B cell (primary cell): ENCODE results near the gene CD200. TPM values are rescaled to one million over a fixed set of nuclear protein-coding genes. Genes with fewer than 3 reads are reported as not detected.

Source experiments
- ATAC-seq: fragments of 200-7000 bp; cut with Tn5 transposase; one replicate; pipeline ENCODE4 v1.10.0; 2021; ENCODE audit warnings: low read depth, mild to moderate bottlenecking, moderate number of reproducible peaks, moderate library complexity
- CTCF ChIA-PET: fragments of 350-600 bp; sonication (Branson Sonifier 250); formaldehyde crosslinking; loops from one replicate; lab custom pipeline; 2021; ENCODE audit warnings: antibody characterized with exemption, inconsistent platforms; lab: Charles Lee
- POLR2A ChIA-PET: fragments of 350-600 bp; sonication (Branson Sonifier 250); formaldehyde crosslinking; loops from one replicate; lab custom pipeline; 2021; ENCODE audit warnings: antibody characterized with exemption; lab: Charles Lee
- DNase-seq: peaks from one replicate; pipeline ENCODE4 v3.0.0; 2013
- H2AFZ ChIP-seq: 2 replicates; pipeline ENCODE4 v1.6.1; 2012; ENCODE audit warnings: mild to moderate bottlenecking, low read depth, low read length; ENCODE audit not compliant: insufficient read depth, poor library complexity, severe bottlenecking
- H3K27ac ChIP-seq, 2 donors: 1 replicate in 1 of 2; 2 replicates in 1 of 2; pipeline ENCODE4 v1.5.1; 2012 to 2013; ENCODE audit warnings: low read length in 2 of 2, mild to moderate bottlenecking in 2 of 2, moderate library complexity in 1 of 2
- H3K27me3 ChIP-seq, 4 experiments: fragments of 200-600 bp in 1 of 4; sonication (generic) in 1 of 4; replicated peaks in 1 of 4; 1 replicate in 2 of 4; 2 replicates in 2 of 4; pipeline versions ENCODE4 v1.6.1 to v1.7.0; 2013 to 2016; ENCODE audit warnings: low read length in 3 of 4, mild to moderate bottlenecking in 2 of 4, mixed read lengths in 1 of 4, moderate library complexity in 1 of 4; ENCODE audit not compliant: insufficient read depth in 4 of 4, control insufficient read depth in 3 of 4; ENCODE audit errors: control extremely low read depth in 1 of 4
- H3K36me3 ChIP-seq, 2 experiments: replicated peaks in 1 of 2; 1 replicate in 1 of 2; 2 replicates in 1 of 2; pipeline versions ENCODE4 v1.6.1 to v1.7.1; 2013; ENCODE audit warnings: low read length in 1 of 2; ENCODE audit not compliant: insufficient read depth in 2 of 2, control insufficient read depth in 1 of 2; ENCODE audit errors: control extremely low read depth in 1 of 2, extremely low read depth in 1 of 2
- H3K4me1 ChIP-seq, 2 donors: fragments of 200-600 bp in 1 of 2; sonication (generic) in 1 of 2; 1 replicate in 1 of 2; 2 replicates in 1 of 2; pipeline versions ENCODE4 v1.5.1 to v1.6.1; 2013 to 2017; ENCODE audit warnings: low read length in 2 of 2; ENCODE audit not compliant: control insufficient read depth in 2 of 2, insufficient read depth in 2 of 2
- H3K4me2 ChIP-seq: replicated peaks from 2 replicates; pipeline ENCODE3; 2012; ENCODE audit warnings: mild to moderate bottlenecking, low read depth, low read length; ENCODE audit not compliant: poor library complexity, severe bottlenecking
- H3K4me3 ChIP-seq, 5 experiments: fragments of 200-600 bp in 1 of 5; sonication (generic) in 1 of 5; 1 replicate in 3 of 5; 2 replicates in 2 of 5; pipeline versions ENCODE4 v1.5.1 to v1.7.0; 2011 to 2016; ENCODE audit warnings: low read length in 4 of 5, mild to moderate bottlenecking in 4 of 5, low read depth in 2 of 5, control low read depth in 1 of 5, moderate library complexity in 1 of 5; ENCODE audit not compliant: insufficient read depth in 1 of 5; ENCODE audit errors: control extremely low read depth in 1 of 5, extremely low read depth in 1 of 5
- H3K79me2 ChIP-seq: fragments of 200-600 bp; sonication (generic); one replicate; pipeline ENCODE4 v1.6.0; 2016; ENCODE audit warnings: low read length; ENCODE audit not compliant: control insufficient read depth, insufficient read depth
- H3K9ac ChIP-seq: fragments of 200-600 bp; sonication (generic); 2 replicates; pipeline ENCODE4 v1.6.1; 2017; ENCODE audit warnings: mild to moderate bottlenecking, low read length, moderate library complexity
- H3K9me3 ChIP-seq, 3 donors: one replicate each; pipeline versions ENCODE4 v1.6.1 to v1.7.1; 2013; ENCODE audit warnings: low read length in 2 of 3; ENCODE audit not compliant: control insufficient read depth in 2 of 3, insufficient read depth in 1 of 3; ENCODE audit errors: control extremely low read depth in 1 of 3
- H4K20me1 ChIP-seq: 2 replicates; pipeline ENCODE4 v1.6.0; 2012; ENCODE audit warnings: mild to moderate bottlenecking, low read length; ENCODE audit not compliant: insufficient read depth, control insufficient read depth, poor library complexity, severe bottlenecking
- H3K27ac Mint-ChIP-seq: one replicate; pipeline ENCODE4 v1.8.0; 2021; ENCODE audit warnings: mixed read lengths
- H3K27me3 Mint-ChIP-seq: one replicate; pipeline ENCODE4 v1.8.0; 2021; ENCODE audit warnings: mixed read lengths
- H3K4me1 Mint-ChIP-seq: one replicate; pipeline ENCODE4 v1.8.0; 2021; ENCODE audit warnings: mixed read lengths
- H3K4me3 Mint-ChIP-seq: one replicate; pipeline ENCODE4 v1.8.0; 2021; ENCODE audit warnings: mixed read lengths
- H3K9me3 Mint-ChIP-seq: one replicate; pipeline ENCODE4 v1.8.0; 2022; ENCODE audit warnings: mixed read lengths; ENCODE audit not compliant: insufficient read depth
- EZH2 ChIP-seq: IDR thresholded peaks from 2 replicates; pipeline ENCODE4 v1.6.1; 2012; ENCODE audit warnings: borderline replicate concordance, low read depth, mild to moderate bottlenecking, moderate library complexity, low read length; ENCODE audit not compliant: insufficient read depth, poor library complexity, severe bottlenecking
- intact Hi-C: fragments of 100-400 bp; cut with micrococcal nuclease; formaldehyde crosslinking; loops from one replicate; pipeline ENCODE4 v1.10.0; 2022
- polyA plus RNA-seq: library from polyadenylated mRNA; depleted of rRNA; stranded (reverse); fragments of >200 nt; gene quantifications from 2 replicates; pipeline ENCODE4 v1.2.3, GENCODE V29; 2012
- total RNA-seq, 2 donors: library from RNA; stranded (reverse); fragments of 120-200 nt in 1 of 2; gene quantifications; 1 replicate in 1 of 2; 2 replicates in 1 of 2; pipeline versions ENCODE4 v1.2.3 to v1.2.4, GENCODE V29; 2013 to 2022
- TF ChIP-seq, protein P1 (sequence below): fragments of 200-600 bp; IDR thresholded peaks from one replicate; pipeline ENCODE4 v1.8.0; 2022; ENCODE audit warnings: antibody characterized with exemption, mild to moderate bottlenecking

CD200 gene
- total and polyA plus RNA-seq, 2 donors (not counting 1 experiment from before 2014, with no cell fraction given): 35.0 to 49.9 TPM

DNA sequence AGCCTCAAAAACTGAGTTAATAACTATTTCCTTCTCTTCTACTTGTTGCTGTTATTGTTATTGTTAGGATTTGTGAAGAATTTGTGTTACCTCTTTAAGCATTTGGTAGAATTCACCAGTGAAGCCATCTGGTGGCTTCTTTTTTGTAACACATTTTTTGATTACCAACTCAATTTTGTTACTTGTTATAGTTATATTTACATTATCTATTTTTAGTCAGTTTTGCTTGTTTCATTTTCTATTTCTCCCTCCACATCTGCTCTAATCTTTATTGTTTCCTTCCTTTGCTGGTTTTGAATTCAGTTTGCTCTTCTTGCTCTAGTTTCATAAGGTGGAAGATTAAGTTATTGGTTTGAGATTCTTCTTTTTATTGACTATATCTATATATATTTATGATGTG is 35.2 kb upstream of the CD200 start:
- peaks cover 0 to 8% (median 1%) of the 10 kb centered on the region in 3 donors for H3K9me3 ChIP-seq
- peaks cover 33% of the 10 kb centered on the region for H3K4me1 Mint-ChIP-seq
- H3K4me1 ChIP-seq: peaks cover 24 to 26% of the 10 kb centered on the region in 2 donors
- peak; percentile 42 for DNase-seq
- peak overlapping the region; percentile 0 to 45 (median 17) for H3K4me3 ChIP-seq
- ChIA-PET CTCF (interaction anchor here (0.7 to 2.2 kb wide), 7 partner anchors 36 to 713 kb away, joined by 3 to 11 read pairs (median 3); partner anchors contain the start of gene CD200), POLR2A (interaction anchor here (1.0 kb wide), 1 partner anchor 184 kb away, joined by 5 read pairs; no protein-coding TSS in a partner anchor)
- H3K27ac ChIP-seq: peak overlapping the region; percentile 69 to 82
- H3K36me3 ChIP-seq: no peaks in the 10 kb centered on the region
- H3K9ac ChIP-seq: peak overlapping the region; percentile 40
- ATAC-seq: peak; percentile 29
- H4K20me1 ChIP-seq: no peaks in the 10 kb centered on the region
- no peaks in the 10 kb centered on the region for H3K27me3 ChIP-seq
- peak overlapping the region; percentile 73 for H3K4me2 ChIP-seq
- intact Hi-C loops: loop anchor here (5.0 to 10.0 kb wide), 2 partner anchors 170 to 677 kb away; partner anchors contain the start of gene CD200R1
- peaks cover 2% of the 10 kb centered on the region for H3K9me3 Mint-ChIP-seq
- H3K79me2 ChIP-seq: no peaks in the 10 kb centered on the region
- peak overlapping the region; percentile 28 for H3K27ac Mint-ChIP-seq
- TF ChIP-seq, protein P1, sequence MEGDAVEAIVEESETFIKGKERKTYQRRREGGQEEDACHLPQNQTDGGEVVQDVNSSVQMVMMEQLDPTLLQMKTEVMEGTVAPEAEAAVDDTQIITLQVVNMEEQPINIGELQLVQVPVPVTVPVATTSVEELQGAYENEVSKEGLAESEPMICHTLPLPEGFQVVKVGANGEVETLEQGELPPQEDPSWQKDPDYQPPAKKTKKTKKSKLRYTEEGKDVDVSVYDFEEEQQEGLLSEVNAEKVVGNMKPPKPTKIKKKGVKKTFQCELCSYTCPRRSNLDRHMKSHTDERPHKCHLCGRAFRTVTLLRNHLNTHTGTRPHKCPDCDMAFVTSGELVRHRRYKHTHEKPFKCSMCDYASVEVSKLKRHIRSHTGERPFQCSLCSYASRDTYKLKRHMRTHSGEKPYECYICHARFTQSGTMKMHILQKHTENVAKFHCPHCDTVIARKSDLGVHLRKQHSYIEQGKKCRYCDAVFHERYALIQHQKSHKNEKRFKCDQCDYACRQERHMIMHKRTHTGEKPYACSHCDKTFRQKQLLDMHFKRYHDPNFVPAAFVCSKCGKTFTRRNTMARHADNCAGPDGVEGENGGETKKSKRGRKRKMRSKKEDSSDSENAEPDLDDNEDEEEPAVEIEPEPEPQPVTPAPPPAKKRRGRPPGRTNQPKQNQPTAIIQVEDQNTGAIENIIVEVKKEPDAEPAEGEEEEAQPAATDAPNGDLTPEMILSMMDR: peak; percentile 20
- no peak for TF ChIP-seq EZH2
- H3K4me3 Mint-ChIP-seq: peak overlapping the region; percentile 74
- H2AFZ ChIP-seq: peak overlapping the region; percentile 53
- no peaks in the 10 kb centered on the region for H3K27me3 Mint-ChIP-seq

DNA sequence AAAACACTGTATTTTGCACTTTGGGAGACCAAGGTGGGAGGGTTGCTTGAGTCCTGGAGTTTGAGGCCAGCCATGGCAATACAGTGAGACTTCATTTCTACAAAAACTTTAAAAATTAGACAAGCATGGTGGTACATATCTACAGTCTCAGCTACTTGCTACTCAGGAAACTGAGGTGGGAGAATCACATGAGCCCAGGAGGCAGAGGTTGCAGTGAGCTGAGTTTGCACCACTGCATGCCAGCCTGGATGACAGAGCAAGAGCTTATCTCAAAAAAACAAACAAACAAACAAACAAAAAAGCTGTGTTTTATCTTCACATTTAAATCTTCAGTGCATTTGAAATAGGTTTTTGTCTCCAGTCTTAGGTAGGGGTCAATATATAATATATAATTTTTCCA is 34.2 kb upstream of the CD200 start:
- Histone ChIP-seq H3K9ac (no peak overlapping the region), H3K4me3 (no peak overlapping the region), H4K20me1 (no peaks in the 10 kb centered on the region), H3K9me3 (peaks cover 0 to 8% (median 1%) of the 10 kb centered on the region in 3 donors), H3K4me1 (peaks cover 31% of the 10 kb centered on the region in 2 donors), H2AFZ (peak overlapping the region; percentile 41), H3K4me2 (peak overlapping the region; percentile 73), H3K27ac (peak overlapping the region; percentile 28 to 82), H3K36me3 (no peaks in the 10 kb centered on the region), H3K27me3 (no peaks in the 10 kb centered on the region), H3K79me2 (no peaks in the 10 kb centered on the region)
- Mint-ChIP-seq H3K27me3 (no peaks in the 10 kb centered on the region), H3K27ac (peak overlapping the region; percentile 38), H3K9me3 (peaks cover 2% of the 10 kb centered on the region), H3K4me3 (peak overlapping the region; percentile 8), H3K4me1 (peaks cover 27% of the 10 kb centered on the region)
- intact Hi-C loops: loop anchor here (5.0 to 10.0 kb wide), 2 partner anchors 171 to 676 kb away; partner anchors contain the start of gene CD200R1
- ChIA-PET CTCF (interaction anchor here (0.7 to 1.6 kb wide), 8 partner anchors 14 to 234 kb away, joined by 3 to 4 read pairs (median 3); no protein-coding TSS in a partner anchor), POLR2A (no interaction called here)
- no peak for DNase-seq
- no peak for TF ChIP-seq EZH2
- TF ChIP-seq, protein P1: no peak
- ATAC-seq: no peak
